IMR-90 (cell line): ENCODE data around the gene DIAPH2. TPM values are rescaled to one million over a fixed set of nuclear protein-coding genes. Genes with fewer than 3 reads are reported as not detected.

Experiments
- ATAC-seq: fragments of 200-7000 bp; cut with Tn5 transposase; 2 replicates; pipeline ENCODE4 v1.9.1; 2020; ENCODE audit warnings: low read depth, mild to moderate bottlenecking, moderate library complexity
- BruUV-seq: library from RNA; stranded (reverse); fragments of 400-500 nt; replicated peaks from 2 replicates; lab custom pipeline; 2021; lab: Mats Ljungman, UMichigan
- CTCF ChIA-PET: fragments of 300-600 bp; formaldehyde crosslinking; extraction: SDS; loops from one replicate; lab custom pipeline; 2021; ENCODE audit warnings: antibody characterized with exemption; lab: Yijun Ruan, JAX
- POLR2A ChIA-PET: fragments of 300-600 bp; sonication (Branson Sonifier 250); formaldehyde crosslinking; loops from one replicate; lab custom pipeline; 2022; ENCODE audit warnings: antibody characterized with exemption; ENCODE audit not compliant: unreplicated experiment; lab: Charles Lee
- DNase-seq: peaks from one replicate; pipeline ENCODE4 v3.0.0; 2013
- H2AFZ ChIP-seq: replicated peaks from 2 replicates; pipeline ENCODE3; 2013; ENCODE audit warnings: low read length, mild to moderate bottlenecking; ENCODE audit not compliant: poor library complexity
- H2AK5ac ChIP-seq: 2 replicates; pipeline ENCODE4 v1.6.1; 2013; ENCODE audit warnings: low read depth, low read length, inconsistent platforms
- H2AK9ac ChIP-seq: replicated peaks from 2 replicates; pipeline ENCODE3; 2013; ENCODE audit warnings: mild to moderate bottlenecking, low read depth, low read length, moderate library complexity; ENCODE audit not compliant: poor library complexity
- H2BK120ac ChIP-seq: 2 replicates; pipeline ENCODE4 v1.6.1; 2013; ENCODE audit warnings: low read depth, low read length, inconsistent platforms
- H2BK15ac ChIP-seq: 3 replicates; pipeline ENCODE4 v1.6.1; 2013; ENCODE audit warnings: low read depth, low read length, inconsistent platforms
- H2BK20ac ChIP-seq: 2 replicates; pipeline ENCODE4 v1.6.1; 2013; ENCODE audit warnings: low read depth, mild to moderate bottlenecking, inconsistent platforms, low read length, moderate library complexity
- H2BK5ac ChIP-seq: 2 replicates; pipeline ENCODE4 v1.6.1; 2013; ENCODE audit warnings: mild to moderate bottlenecking, low read depth, low read length, inconsistent platforms; ENCODE audit not compliant: poor library complexity, severe bottlenecking
- H3K14ac ChIP-seq: replicated peaks from 2 replicates; pipeline ENCODE4 v1.6.1; 2013; ENCODE audit warnings: low read depth, low read length, inconsistent platforms
- H3K18ac ChIP-seq: 2 replicates; pipeline ENCODE4 v1.6.1; 2013; ENCODE audit warnings: low read depth, low read length, control low read depth
- H3K23ac ChIP-seq: 2 replicates; pipeline ENCODE4 v1.6.1; 2013; ENCODE audit warnings: low read depth, low read length, inconsistent platforms
- H3K27ac ChIP-seq: 2 replicates; pipeline ENCODE4 v1.5.1; 2013; ENCODE audit warnings: mild to moderate bottlenecking, control low read depth, low read length; ENCODE audit not compliant: insufficient read depth
- H3K27me3 ChIP-seq: 2 replicates; pipeline ENCODE4 v1.6.1; 2013; ENCODE audit warnings: low read length; ENCODE audit not compliant: control insufficient read depth, insufficient read depth
- H3K36me3 ChIP-seq: 2 replicates; pipeline ENCODE4 v1.6.1; 2013; ENCODE audit warnings: low read length, mixed read lengths; ENCODE audit not compliant: control insufficient read depth, insufficient read depth
- H3K4ac ChIP-seq: 2 replicates; pipeline ENCODE4 v1.6.1; 2013; ENCODE audit warnings: low read depth, low read length, inconsistent platforms
- H3K4me1 ChIP-seq: 2 replicates; pipeline ENCODE4 v1.6.1; 2013; ENCODE audit warnings: low read length, mixed read lengths; ENCODE audit not compliant: control insufficient read depth, insufficient read depth
- H3K4me2 ChIP-seq: 2 replicates; pipeline ENCODE4 v1.6.1; 2013; ENCODE audit warnings: low read depth, mild to moderate bottlenecking, control low read depth, low read length, moderate library complexity
- H3K4me3 ChIP-seq: 2 replicates; pipeline ENCODE4 v1.5.1; 2013; ENCODE audit warnings: low read depth, mild to moderate bottlenecking, control low read depth, low read length, moderate library complexity; ENCODE audit not compliant: insufficient read depth
- H3K56ac ChIP-seq: 2 replicates; pipeline ENCODE4 v1.6.1; 2013; ENCODE audit warnings: low read length, inconsistent platforms; ENCODE audit not compliant: insufficient read depth; ENCODE audit errors: extremely low read depth
- H3K79me1 ChIP-seq, 2 experiments: 2 replicates each; pipeline ENCODE4 v1.6.1; 2013; ENCODE audit warnings: low read length in 2 of 2, inconsistent platforms in 1 of 2, low read depth in 1 of 2
- H3K9ac ChIP-seq: 2 replicates; pipeline ENCODE4 v1.6.1; 2013; ENCODE audit warnings: low read depth, low read length, control low read depth
- H3K9me1 ChIP-seq: 2 replicates; pipeline ENCODE4 v1.6.1; 2013; ENCODE audit warnings: low read length, inconsistent platforms; ENCODE audit not compliant: insufficient read depth
- H3K9me3 ChIP-seq: 2 replicates; pipeline ENCODE4 v1.6.1; 2013; ENCODE audit warnings: low read length; ENCODE audit not compliant: control insufficient read depth, insufficient read depth
- H4K20me1 ChIP-seq: 2 replicates; pipeline ENCODE4 v1.6.1; 2013; ENCODE audit warnings: low read length, inconsistent platforms; ENCODE audit not compliant: insufficient read depth
- H4K5ac ChIP-seq: 2 replicates; pipeline ENCODE4 v1.6.1; 2013; ENCODE audit warnings: mild to moderate bottlenecking, low read depth, low read length, control low read depth
- H4K8ac ChIP-seq, 2 experiments: 2 replicates each; pipeline ENCODE4 v1.6.1; 2013; ENCODE audit warnings: low read depth in 2 of 2, low read length in 2 of 2, control low read depth in 1 of 2, inconsistent platforms in 1 of 2
- H4K91ac ChIP-seq: 2 replicates; pipeline ENCODE4 v1.6.1; 2013; ENCODE audit warnings: low read depth, low read length, inconsistent platforms; ENCODE audit not compliant: insufficient read depth
- BHLHE40 ChIP-seq: fragments of 150-350 bp; IDR thresholded peaks from 2 replicates; pipeline ENCODE4 v1.6.1; 2016; ENCODE audit warnings: mild to moderate bottlenecking, low read depth, low read length
- CHD1 ChIP-seq: IDR thresholded peaks from 2 replicates; pipeline ENCODE4 v1.6.1; 2012; ENCODE audit warnings: low read depth, low read length, improper control_type of control experiment
- FOS ChIP-seq: fragments of 150-350 bp; IDR thresholded peaks from 2 replicates; pipeline ENCODE4 v1.6.1; 2016; ENCODE audit warnings: low read depth, low read length
- MAFK ChIP-seq: IDR thresholded peaks from 2 replicates; pipeline ENCODE4 v1.6.1; 2012; ENCODE audit warnings: low read depth, low read length, improper control_type of control experiment
- POLR2A ChIP-seq: IDR thresholded peaks from 2 replicates; pipeline ENCODE4 v1.6.1; 2012; ENCODE audit warnings: mild to moderate bottlenecking, low read depth, low read length
- SMC3 ChIP-seq: fragments of 150-350 bp; IDR thresholded peaks from 2 replicates; pipeline ENCODE4 v1.6.1; 2016; ENCODE audit warnings: low read depth, mild to moderate bottlenecking, antibody characterized with exemption, low read length, moderate library complexity
- WGBS, 2 experiments: methylation state at CpG; one replicate each; pipeline versions ENCODE4 v1.1.5 to v1.1.7; 2013; ENCODE audit warnings: missing lambda C conversion rate in 2 of 2; ENCODE audit not compliant: insufficient read length in 1 of 2; ENCODE audit errors: extremely low coverage in 2 of 2; 5-methylcytosine and 5-hydroxymethylcytosine counted together
- dilution Hi-C: fragments of 300-500 bp; cut with HindIII; formaldehyde crosslinking; loops from one replicate; pipeline ENCODE4 v1.14.3; 2018; ENCODE audit warnings: low sequenced_read_pairs; ENCODE audit not compliant: unreplicated experiment
- in situ Hi-C: fragments of 300-500 bp; cut with MboI; formaldehyde crosslinking; loops from 3 replicates; pipeline ENCODE4 v1.14.3; 2019; ENCODE audit warnings: low sequenced_read_pairs, inconsistent platforms, mixed read lengths
- intact Hi-C: fragments of 100-400 bp; cut with micrococcal nuclease; formaldehyde crosslinking; loops from 2 replicates; pipeline ENCODE4 v1.10.0; 2022
- polyA plus RNA-seq, 3 experiments: library from polyadenylated mRNA; depleted of rRNA; stranded (reverse); fragments of >200 nt; gene quantifications; 2 replicates each; pipeline ENCODE4 v1.2.3, GENCODE V29; 2012; ENCODE audit warnings: low replicate concordance in 1 of 3
- total RNA-seq: library from RNA; depleted of rRNA; stranded (reverse); fragments of >200 nt; gene quantifications from 2 replicates; pipeline ENCODE4 v1.2.3, GENCODE V29; 2012
- TF ChIP-seq, protein P1 (sequence below): conservative IDR thresholded peaks from 2 replicates; pipeline ENCODE4 v1.5.1; 2012; ENCODE audit warnings: mild to moderate bottlenecking, low read depth, low read length, improper control_type of control experiment

DIAPH2 gene
- total and polyA plus RNA-seq, 2 of the 4 experiments (the other 2 are of a cell fraction): 3.6 to 19.9 TPM

DNA sequence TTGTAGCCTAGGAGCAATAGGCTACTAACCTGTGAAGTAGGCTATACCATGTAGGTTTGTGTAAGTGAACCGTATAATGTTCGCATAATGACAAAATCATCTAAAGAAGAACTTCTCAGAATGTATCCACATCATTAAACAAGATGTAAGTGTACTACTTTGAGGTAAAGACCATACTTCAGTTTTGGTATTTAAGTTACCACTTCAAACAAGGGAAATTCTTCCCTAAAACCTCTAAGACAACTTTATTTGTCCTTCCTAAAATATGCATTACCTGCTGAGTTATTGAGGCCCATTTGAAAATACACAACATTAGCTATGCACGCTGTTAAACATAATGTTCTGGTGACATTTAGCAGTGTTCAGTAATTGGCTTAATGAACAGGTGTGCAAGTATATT lies 381.7 kb downstream of the DIAPH2 start:
- H3K9me3 ChIP-seq: no peaks in the 10 kb centered on the region
- H3K27ac ChIP-seq: no peak overlapping the region
- no peak overlapping the region for H2BK15ac ChIP-seq
- no peak overlapping the region for H2AFZ ChIP-seq
- H2BK120ac ChIP-seq: no peak overlapping the region
- no peak overlapping the region for H3K4me3 ChIP-seq
- H4K8ac ChIP-seq: no peak overlapping the region
- H3K4me1 ChIP-seq: no peaks in the 10 kb centered on the region
- no peak overlapping the region for H3K4me2 ChIP-seq
- no peak for DNase-seq
- H2AK5ac ChIP-seq: no peak overlapping the region
- intact Hi-C loops (no loop called here), dilution Hi-C loops (no loop called here), in situ Hi-C loops (no loop called here)
- no peak overlapping the region for H3K14ac ChIP-seq
- no peaks in the 10 kb centered on the region for H3K79me1 ChIP-seq
- WGBS, 2 experiments: no CpG with 5 or more reads among the region's 3 CpGs
- H4K20me1 ChIP-seq: no peaks in the 10 kb centered on the region
- no peaks in the 10 kb centered on the region for H3K9me1 ChIP-seq
- ChIA-PET CTCF (no interaction called here), POLR2A (no interaction called here)
- no peak overlapping the region for H4K91ac ChIP-seq
- no peak for ATAC-seq
- no peak overlapping the region for H3K4ac ChIP-seq
- TF ChIP-seq CHD1 (no peak), FOS (no peak), SMC3 (no peak), POLR2A (no peak), MAFK (no peak), BHLHE40 (no peak)
- TF ChIP-seq, protein P1, sequence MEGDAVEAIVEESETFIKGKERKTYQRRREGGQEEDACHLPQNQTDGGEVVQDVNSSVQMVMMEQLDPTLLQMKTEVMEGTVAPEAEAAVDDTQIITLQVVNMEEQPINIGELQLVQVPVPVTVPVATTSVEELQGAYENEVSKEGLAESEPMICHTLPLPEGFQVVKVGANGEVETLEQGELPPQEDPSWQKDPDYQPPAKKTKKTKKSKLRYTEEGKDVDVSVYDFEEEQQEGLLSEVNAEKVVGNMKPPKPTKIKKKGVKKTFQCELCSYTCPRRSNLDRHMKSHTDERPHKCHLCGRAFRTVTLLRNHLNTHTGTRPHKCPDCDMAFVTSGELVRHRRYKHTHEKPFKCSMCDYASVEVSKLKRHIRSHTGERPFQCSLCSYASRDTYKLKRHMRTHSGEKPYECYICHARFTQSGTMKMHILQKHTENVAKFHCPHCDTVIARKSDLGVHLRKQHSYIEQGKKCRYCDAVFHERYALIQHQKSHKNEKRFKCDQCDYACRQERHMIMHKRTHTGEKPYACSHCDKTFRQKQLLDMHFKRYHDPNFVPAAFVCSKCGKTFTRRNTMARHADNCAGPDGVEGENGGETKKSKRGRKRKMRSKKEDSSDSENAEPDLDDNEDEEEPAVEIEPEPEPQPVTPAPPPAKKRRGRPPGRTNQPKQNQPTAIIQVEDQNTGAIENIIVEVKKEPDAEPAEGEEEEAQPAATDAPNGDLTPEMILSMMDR: no peak
- BruUV-seq: no TSS peak
- no peak overlapping the region for H4K5ac ChIP-seq
- H2BK20ac ChIP-seq: no peak overlapping the region
- no peaks in the 10 kb centered on the region for H3K36me3 ChIP-seq
- H3K27me3 ChIP-seq: no peaks in the 10 kb centered on the region
- H3K18ac ChIP-seq: no peak overlapping the region
- H3K56ac ChIP-seq: no peak overlapping the region
- no peak overlapping the region for H3K23ac ChIP-seq
- no peak overlapping the region for H3K9ac ChIP-seq
- H2BK5ac ChIP-seq: no peak overlapping the region
- no peak overlapping the region for H2AK9ac ChIP-seq
